ENCODE results near the gene RHOJ.
A peak's percentile ranks its signal among the peaks of the same experiment; 100 is the strongest.
"Not testable (repeated sequence)": the region's sequence is repeated elsewhere in the genome, so short reads cannot be mapped to it uniquely, and the experiment has no call there.

RHOJ gene

GRCh38 chr14:63276492-63277342, 72.5 kb downstream of the RHOJ start:
- peak; percentile 45 for DNase-seq (ENCODE audit: low read depth)
- in situ Hi-C loops (cut with HindIII; ENCODE audit: low sequenced_read_pairs) = no loop called here
- H3K4me3 ChIP-seq (ENCODE audit: low read depth, low read length) = no peak overlapping the region
- TF ChIP-seq CTCF (IDR thresholded peaks at IDR 0.05; ENCODE audit: low read depth, low read length, missing control alignments) = peak; percentile 77

DNA sequence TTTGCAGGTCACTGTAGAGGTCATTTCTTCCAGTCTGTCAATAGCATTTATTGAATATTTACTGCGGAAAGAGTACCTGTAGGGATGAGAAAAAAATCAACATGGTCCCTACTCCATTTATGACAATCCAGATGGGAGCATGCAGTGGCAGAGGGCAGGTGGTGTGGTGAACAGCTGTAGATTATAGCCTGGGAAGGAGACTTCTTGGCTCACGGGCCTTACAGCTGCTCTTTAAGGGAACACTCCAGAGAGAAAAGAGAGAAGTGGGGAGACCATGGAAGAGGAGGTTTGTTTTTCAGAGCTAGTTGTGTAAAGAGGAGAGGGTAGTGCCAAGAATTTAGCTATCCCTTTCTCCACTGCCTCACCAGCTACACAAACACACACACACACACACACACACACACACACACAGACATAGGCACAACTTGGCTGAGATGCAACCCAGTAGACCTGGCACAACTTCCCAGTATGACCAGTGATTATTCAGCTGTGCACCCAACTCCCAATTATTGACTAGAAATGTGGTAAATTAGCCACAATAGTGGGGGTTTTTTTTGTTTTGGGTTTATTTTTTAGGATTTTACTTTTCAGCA, 73.4 kb downstream of the RHOJ start:
- DNase-seq (ENCODE audit: low read depth) = no peak
- in situ Hi-C loops (cut with HindIII; ENCODE audit: low sequenced_read_pairs) = no loop called here
- no peak overlapping the region for H3K4me3 ChIP-seq (ENCODE audit: low read depth, low read length)
- TF ChIP-seq CTCF (IDR thresholded peaks at IDR 0.05; ENCODE audit: low read depth, low read length, missing control alignments) = no peak

GRCh38 chr14:63279933-63280332, 75.7 kb downstream of the RHOJ start:
- in situ Hi-C loops (cut with HindIII; ENCODE audit: low sequenced_read_pairs); H3K4me3 ChIP-seq (ENCODE audit: low read depth, low read length); DNase-seq (ENCODE audit: low read depth): not testable (repeated sequence)

DNA sequence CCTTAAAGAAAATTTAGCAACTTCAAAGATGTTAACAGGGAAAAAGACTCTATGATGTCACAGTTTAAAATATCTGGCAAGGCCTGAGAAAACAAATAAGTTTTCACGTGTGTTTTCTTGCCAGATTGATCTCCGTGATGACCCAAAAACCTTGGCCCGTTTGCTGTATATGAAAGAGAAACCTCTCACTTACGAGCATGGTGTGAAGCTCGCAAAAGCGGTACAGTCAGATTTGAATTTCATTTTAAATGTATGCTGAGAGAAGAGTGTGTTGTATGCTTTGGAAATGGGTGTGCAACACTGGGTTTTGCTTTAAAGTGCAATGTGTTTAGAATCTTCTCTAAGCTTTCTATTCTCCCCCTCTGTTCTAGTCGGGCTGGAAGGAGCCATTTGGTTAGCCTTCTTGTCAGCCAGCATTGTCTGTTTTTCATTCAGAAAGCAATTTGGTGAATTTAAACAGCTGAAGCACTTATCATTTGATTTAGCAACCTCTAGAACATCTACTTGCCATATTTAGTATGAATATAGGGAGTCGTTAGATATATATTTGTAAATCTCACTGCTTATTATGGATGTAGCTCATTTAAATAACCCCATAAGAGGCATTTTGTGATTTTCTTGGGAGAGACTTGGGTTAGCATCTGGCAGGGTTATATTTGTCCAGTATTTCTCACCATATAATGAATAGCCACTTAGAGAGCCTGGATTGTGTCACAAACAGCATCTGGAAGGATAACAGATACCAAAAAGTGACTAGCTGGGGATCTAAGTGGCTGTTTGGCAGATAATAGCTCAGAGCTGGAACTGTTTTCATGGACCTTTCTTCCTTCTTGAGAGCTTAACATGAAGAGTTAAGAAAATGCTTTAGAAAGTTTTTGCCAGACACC, 79.0 kb downstream of the RHOJ start:
- in situ Hi-C loops (cut with HindIII; ENCODE audit: low sequenced_read_pairs) = no loop called here
- DNase-seq (ENCODE audit: low read depth) = no peak
- H3K4me3 ChIP-seq (ENCODE audit: low read depth, low read length) = no peak overlapping the region
- TF ChIP-seq CTCF (IDR thresholded peaks at IDR 0.05; ENCODE audit: low read depth, low read length, missing control alignments) = no peak

GRCh38 chr14:63283884-63284248, 79.6 kb downstream of the RHOJ start:
- in situ Hi-C loops (cut with HindIII; ENCODE audit: low sequenced_read_pairs) = no loop called here
- no peak for TF ChIP-seq CTCF (IDR thresholded peaks at IDR 0.05; ENCODE audit: low read depth, low read length, missing control alignments)
- DNase-seq (ENCODE audit: low read depth) = no peak
- no peak overlapping the region for H3K4me3 ChIP-seq (ENCODE audit: low read depth, low read length)

DNA sequence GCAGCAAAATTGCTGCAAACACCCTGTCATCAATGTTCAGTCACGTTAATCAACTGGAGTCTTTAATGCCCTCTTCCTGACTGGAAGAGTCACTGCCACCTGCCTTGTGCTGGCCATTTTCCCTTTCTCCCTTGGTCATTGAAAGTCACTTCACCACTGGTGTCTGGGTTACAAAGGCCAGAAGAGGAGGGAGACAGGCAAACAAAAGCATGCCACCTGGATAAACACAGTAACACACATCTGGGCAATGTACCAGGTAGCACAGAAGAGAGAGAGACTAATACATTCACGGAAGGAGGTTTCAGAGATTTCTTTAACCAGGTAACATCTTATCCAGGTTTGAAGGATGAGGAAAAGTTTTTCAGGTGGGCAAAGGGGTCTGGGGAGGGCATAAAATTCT, 81.8 kb downstream of the RHOJ start:
- no peak for DNase-seq (ENCODE audit: low read depth)
- H3K4me3 ChIP-seq (ENCODE audit: low read depth, low read length) = no peak overlapping the region
- TF ChIP-seq CTCF (IDR thresholded peaks at IDR 0.05; ENCODE audit: low read depth, low read length, missing control alignments) = no peak
- in situ Hi-C loops (cut with HindIII; ENCODE audit: low sequenced_read_pairs) = no loop called here
